ENCODE measurements around the gene MCTP1.

GRCh38 chr5:95032801-95033200, 252.1 kb downstream of the MCTP1 start:
- no peak for TF ChIP-seq CTCF (IDR thresholded peaks at IDR 0.05)
- no peak for TF ChIP-seq EP300 (IDR thresholded peaks at IDR 0.05)

Data from tibial nerve (tissue), 4 donors.